ENCODE results near the gene AMBRA1. TPM values are rescaled to one million over a fixed set of nuclear protein-coding genes. Genes with fewer than 3 reads are reported as not detected.

Gene AMBRA1
- total and polyA plus RNA-seq, 2 experiments from 2014 or later, result 10.5 to 52.7 TPM

DNA sequence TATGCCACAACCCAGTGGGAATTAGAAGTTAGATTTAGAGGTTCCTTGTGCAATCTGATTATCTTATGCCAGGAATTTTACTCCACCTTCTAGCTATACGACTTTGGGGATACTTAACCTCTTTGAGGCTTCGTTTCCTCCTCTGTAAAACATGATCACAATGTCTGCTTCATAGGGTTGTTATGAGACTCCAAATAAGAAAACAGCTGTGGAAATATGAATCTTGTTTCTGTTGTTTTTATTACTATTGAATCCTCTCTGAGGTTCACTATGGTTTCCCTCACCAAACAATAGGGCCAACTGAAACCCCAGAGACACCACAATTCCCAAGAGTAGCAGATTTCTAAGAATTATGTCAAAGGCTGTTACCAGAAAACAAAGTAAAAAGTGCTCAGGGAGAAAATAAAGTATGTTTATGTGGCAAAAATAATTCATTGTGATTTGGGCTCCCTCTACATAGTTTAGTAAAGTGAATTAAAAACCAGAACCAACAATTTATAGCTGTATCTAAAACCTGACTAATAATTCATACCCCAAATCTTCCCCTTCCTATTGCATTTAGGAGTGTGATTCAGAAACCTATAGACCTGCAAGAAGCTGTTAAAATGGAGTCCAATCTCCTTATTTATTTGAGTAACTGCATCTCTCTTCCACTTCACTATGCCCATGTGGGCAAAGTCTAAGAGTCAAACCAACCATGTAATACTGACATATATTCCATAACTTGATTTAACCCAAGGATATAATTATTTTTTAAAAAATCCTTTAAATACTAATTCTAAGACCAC, 38.4 kb downstream of the AMBRA1 start:
- Histone ChIP-seq H3K4me3 (no peak overlapping the region), H3K36me3 (no peaks in the 10 kb centered on the region), H3K27ac (peak overlapping the region; percentile 83), H3K9me3 (ENCODE audit: low read depth) (no peaks in the 10 kb centered on the region), H3K27me3 (no peaks in the 10 kb centered on the region), H3K4me1 (ENCODE audit: low read depth) (peaks cover 18% of the 10 kb centered on the region)
- TF ChIP-seq CTCF (IDR thresholded peaks at IDR 0.05; ENCODE audit: low read depth, low read length), result no peak
- peak in 1 of 2 donors; percentile 59 for DNase-seq (ENCODE audit: low read depth in 1 of 2, low spot score in 1 of 2)

- peaks cover 18% of the 10 kb centered on the region for H3K4me1 ChIP-seq (ENCODE audit: low read depth)
- H3K27me3 ChIP-seq, result no peaks in the 10 kb centered on the region
- H3K4me3 ChIP-seq, result no peak overlapping the region
- peak overlapping the region; percentile 83 for H3K27ac ChIP-seq
- DNase-seq (ENCODE audit: low read depth in 1 of 2, low spot score in 1 of 2), result peak in 1 of 2 donors; percentile 81
- TF ChIP-seq CTCF (IDR thresholded peaks at IDR 0.05; ENCODE audit: low read depth, low read length), result no peak
- no peaks in the 10 kb centered on the region for H3K9me3 ChIP-seq (ENCODE audit: low read depth)
- no peaks in the 10 kb centered on the region for H3K36me3 ChIP-seq
Measured at GRCh38 chr11:46554213-46555147, 39.3 kb downstream of the AMBRA1 start.

GRCh38 chr11:46553814-46554212, 40.0 kb downstream of the AMBRA1 start:
- H3K4me3 ChIP-seq, result no peak overlapping the region

GRCh38 chr11:46551261-46551660, 42.6 kb downstream of the AMBRA1 start:
- Histone ChIP-seq H3K36me3 (peaks cover 5% of the 10 kb centered on the region), H3K4me1 (ENCODE audit: low read depth) (peaks cover 22% of the 10 kb centered on the region), H3K9me3 (ENCODE audit: low read depth) (no peaks in the 10 kb centered on the region), H3K4me3 (no peak overlapping the region), H3K27me3 (no peaks in the 10 kb centered on the region), H3K27ac (no peak overlapping the region)
- no peak for TF ChIP-seq CTCF (IDR thresholded peaks at IDR 0.05; ENCODE audit: low read depth, low read length)
- no peak for DNase-seq (ENCODE audit: low read depth in 1 of 2, low spot score in 1 of 2)

More at GRCh38 chr11:46553814-46554212, 40.0 kb downstream of the AMBRA1 start:
- Histone ChIP-seq H3K9me3 (ENCODE audit: low read depth) (no peaks in the 10 kb centered on the region), H3K27me3 (no peaks in the 10 kb centered on the region), H3K4me1 (ENCODE audit: low read depth) (peaks cover 18% of the 10 kb centered on the region), H3K27ac (peak overlapping the region; percentile 83), H3K36me3 (no peaks in the 10 kb centered on the region)
- peak in 1 of 2 donors; percentile 18 for DNase-seq (ENCODE audit: low read depth in 1 of 2, low spot score in 1 of 2)
- no peak for TF ChIP-seq CTCF (IDR thresholded peaks at IDR 0.05; ENCODE audit: low read depth, low read length)

DNA sequence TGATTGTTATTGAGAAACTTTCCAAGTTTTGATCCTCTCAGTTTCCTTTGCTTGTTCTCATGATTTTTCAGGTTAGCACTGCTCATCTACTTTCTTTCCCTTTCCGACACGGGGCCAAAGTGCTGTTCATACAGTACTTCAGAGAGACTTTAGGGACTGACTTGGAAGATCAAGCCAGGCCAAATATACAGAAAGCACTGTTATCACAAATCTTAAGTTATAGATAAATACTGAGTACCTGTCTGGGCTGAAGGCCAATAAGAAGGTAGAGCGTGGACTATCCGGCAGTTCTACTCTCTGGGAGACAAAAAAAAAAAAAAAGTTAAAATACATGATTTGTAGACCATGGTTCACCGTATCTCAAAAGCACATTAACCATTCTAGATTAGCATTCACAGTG, 46.2 kb downstream of the AMBRA1 start:
- no peak overlapping the region for H3K4me3 ChIP-seq
- no peaks in the 10 kb centered on the region for H3K9me3 ChIP-seq (ENCODE audit: low read depth)
- peaks cover 33% of the 10 kb centered on the region for H3K36me3 ChIP-seq
- TF ChIP-seq CTCF (IDR thresholded peaks at IDR 0.05; ENCODE audit: low read depth, low read length), result no peak
- no peak for DNase-seq (ENCODE audit: low read depth in 1 of 2, low spot score in 1 of 2)
- peaks cover 4% of the 10 kb centered on the region for H3K4me1 ChIP-seq (ENCODE audit: low read depth)
- H3K27me3 ChIP-seq, result no peaks in the 10 kb centered on the region
- peak overlapping the region; percentile 1 for H3K27ac ChIP-seq

Measured in cardiac muscle cell (in vitro differentiated cells and primary cell).